ENCODE results near the gene MS4A10. TPM values are rescaled to one million over a fixed set of nuclear protein-coding genes. Genes with fewer than 3 reads are reported as not detected.

MS4A10 gene
- polyA plus RNA-seq, 2 donors, result not detected

- no peak overlapping the region for H3K4me3 ChIP-seq (ENCODE audit: low read depth in 1 of 2, low read length in 2 of 2)
- 74 to 75% methylated on average over 15 to 16 of the region's 16 CpGs for WGBS, 2 donors
- H3K27ac ChIP-seq (ENCODE audit: low read depth in 2 of 2, low read length in 1 of 2), result no peak overlapping the region
- no peaks in the 10 kb centered on the region for H3K36me3 ChIP-seq (ENCODE audit: control insufficient read depth in 2 of 2, insufficient read depth in 2 of 2, low read length in 1 of 2)
- H3K4me1 ChIP-seq (ENCODE audit: control insufficient read depth in 2 of 2, insufficient read depth in 2 of 2, low read length in 1 of 2), result peaks cover 0 to 5% of the 10 kb centered on the region in 2 donors
- no peaks in the 10 kb centered on the region for H3K27me3 ChIP-seq (ENCODE audit: control insufficient read depth in 1 of 2, insufficient read depth in 2 of 2, low read length in 2 of 2)
- peaks cover 0 to 2% of the 10 kb centered on the region in 2 donors for H3K9me3 ChIP-seq (ENCODE audit: control insufficient read depth in 2 of 2, insufficient read depth in 1 of 2, low read depth in 1 of 2, low read length in 1 of 2)
Observed at GRCh38 chr11:60771879-60772525, 13.1 kb upstream of the MS4A10 start.

- 92% methylated on average over 8 of the region's 8 CpGs for WGBS, 2 donors
Observed at GRCh38 chr11:60772666-60773065, 12.5 kb upstream of the MS4A10 start.

GRCh38 chr11:60774726-60775125, 10.4 kb upstream of the MS4A10 start:
- no peak overlapping the region for H3K27ac ChIP-seq (ENCODE audit: low read depth in 2 of 2, low read length in 1 of 2)
- H3K4me3 ChIP-seq (ENCODE audit: low read depth in 1 of 2, low read length in 2 of 2), result no peak overlapping the region
- H3K36me3 ChIP-seq (ENCODE audit: control insufficient read depth in 2 of 2, insufficient read depth in 2 of 2, low read length in 1 of 2), result no peaks in the 10 kb centered on the region
- no peaks in the 10 kb centered on the region for H3K9me3 ChIP-seq (ENCODE audit: control insufficient read depth in 2 of 2, insufficient read depth in 1 of 2, low read depth in 1 of 2, low read length in 1 of 2)
- WGBS, 2 donors, result 77 to 81% methylated on average over 13 of the region's 13 CpGs
- no peaks in the 10 kb centered on the region for H3K27me3 ChIP-seq (ENCODE audit: control insufficient read depth in 1 of 2, insufficient read depth in 2 of 2, low read length in 2 of 2)
- no peaks in the 10 kb centered on the region for H3K4me1 ChIP-seq (ENCODE audit: control insufficient read depth in 2 of 2, insufficient read depth in 2 of 2, low read length in 1 of 2)

More at GRCh38 chr11:60772666-60773065, 12.5 kb upstream of the MS4A10 start:
- no peak overlapping the region for H3K4me3 ChIP-seq (ENCODE audit: low read depth in 1 of 2, low read length in 2 of 2)
- H3K4me1 ChIP-seq (ENCODE audit: control insufficient read depth in 2 of 2, insufficient read depth in 2 of 2, low read length in 1 of 2), result peaks cover 0 to 3% of the 10 kb centered on the region in 2 donors
- H3K27ac ChIP-seq (ENCODE audit: low read depth in 2 of 2, low read length in 1 of 2), result no peak overlapping the region
- no peaks in the 10 kb centered on the region for H3K9me3 ChIP-seq (ENCODE audit: control insufficient read depth in 2 of 2, insufficient read depth in 1 of 2, low read depth in 1 of 2, low read length in 1 of 2)
- H3K36me3 ChIP-seq (ENCODE audit: control insufficient read depth in 2 of 2, insufficient read depth in 2 of 2, low read length in 1 of 2), result no peaks in the 10 kb centered on the region
- H3K27me3 ChIP-seq (ENCODE audit: control insufficient read depth in 1 of 2, insufficient read depth in 2 of 2, low read length in 2 of 2), result no peaks in the 10 kb centered on the region

GRCh38 chr11:60775420-60775961, 9.6 kb upstream of the MS4A10 start:
- H3K27ac ChIP-seq (ENCODE audit: low read depth in 2 of 2, low read length in 1 of 2), result no peak overlapping the region
- H3K27me3 ChIP-seq (ENCODE audit: control insufficient read depth in 1 of 2, insufficient read depth in 2 of 2, low read length in 2 of 2), result no peaks in the 10 kb centered on the region
- H3K9me3 ChIP-seq (ENCODE audit: control insufficient read depth in 2 of 2, insufficient read depth in 1 of 2, low read depth in 1 of 2, low read length in 1 of 2), result no peaks in the 10 kb centered on the region
- H3K36me3 ChIP-seq (ENCODE audit: control insufficient read depth in 2 of 2, insufficient read depth in 2 of 2, low read length in 1 of 2), result no peaks in the 10 kb centered on the region
- H3K4me3 ChIP-seq (ENCODE audit: low read depth in 1 of 2, low read length in 2 of 2), result no peak overlapping the region
- H3K4me1 ChIP-seq (ENCODE audit: control insufficient read depth in 2 of 2, insufficient read depth in 2 of 2, low read length in 1 of 2), result no peaks in the 10 kb centered on the region
- 11 to 12% methylated on average over 15 of the region's 15 CpGs for WGBS, 2 donors

GRCh38 chr11:60776167-60776566, 9.0 kb upstream of the MS4A10 start:
- WGBS, 2 donors, result 84 to 85% methylated on average over 4 of the region's 4 CpGs
- H3K4me1 ChIP-seq (ENCODE audit: control insufficient read depth in 2 of 2, insufficient read depth in 2 of 2, low read length in 1 of 2), result no peaks in the 10 kb centered on the region
- no peaks in the 10 kb centered on the region for H3K27me3 ChIP-seq (ENCODE audit: control insufficient read depth in 1 of 2, insufficient read depth in 2 of 2, low read length in 2 of 2)
- H3K36me3 ChIP-seq (ENCODE audit: control insufficient read depth in 2 of 2, insufficient read depth in 2 of 2, low read length in 1 of 2), result no peaks in the 10 kb centered on the region
- no peak overlapping the region for H3K4me3 ChIP-seq (ENCODE audit: low read depth in 1 of 2, low read length in 2 of 2)
- H3K9me3 ChIP-seq (ENCODE audit: control insufficient read depth in 2 of 2, insufficient read depth in 1 of 2, low read depth in 1 of 2, low read length in 1 of 2), result no peaks in the 10 kb centered on the region
- no peak overlapping the region for H3K27ac ChIP-seq (ENCODE audit: low read depth in 2 of 2, low read length in 1 of 2)

- H3K4me1 ChIP-seq (ENCODE audit: control insufficient read depth in 2 of 2, insufficient read depth in 2 of 2, low read length in 1 of 2), result no peaks in the 10 kb centered on the region
- no peaks in the 10 kb centered on the region for H3K9me3 ChIP-seq (ENCODE audit: control insufficient read depth in 2 of 2, insufficient read depth in 1 of 2, low read depth in 1 of 2, low read length in 1 of 2)
- no peak overlapping the region for H3K27ac ChIP-seq (ENCODE audit: low read depth in 2 of 2, low read length in 1 of 2)
- no peaks in the 10 kb centered on the region for H3K36me3 ChIP-seq (ENCODE audit: control insufficient read depth in 2 of 2, insufficient read depth in 2 of 2, low read length in 1 of 2)
- no peak overlapping the region for H3K4me3 ChIP-seq (ENCODE audit: low read depth in 1 of 2, low read length in 2 of 2)
- 39 to 43% methylated on average over 4 of the region's 4 CpGs for WGBS, 2 donors
- no peaks in the 10 kb centered on the region for H3K27me3 ChIP-seq (ENCODE audit: control insufficient read depth in 1 of 2, insufficient read depth in 2 of 2, low read length in 2 of 2)
Observed at GRCh38 chr11:60777106-60777505, 8.0 kb upstream of the MS4A10 start.

GRCh38 chr11:60777572-60777971, 7.6 kb upstream of the MS4A10 start:
- Histone ChIP-seq H3K27me3 (ENCODE audit: control insufficient read depth in 1 of 2, insufficient read depth in 2 of 2, low read length in 2 of 2) (no peaks in the 10 kb centered on the region), H3K4me1 (ENCODE audit: control insufficient read depth in 2 of 2, insufficient read depth in 2 of 2, low read length in 1 of 2) (no peaks in the 10 kb centered on the region), H3K36me3 (ENCODE audit: control insufficient read depth in 2 of 2, insufficient read depth in 2 of 2, low read length in 1 of 2) (no peaks in the 10 kb centered on the region), H3K9me3 (ENCODE audit: control insufficient read depth in 2 of 2, insufficient read depth in 1 of 2, low read depth in 1 of 2, low read length in 1 of 2) (no peaks in the 10 kb centered on the region), H3K27ac (ENCODE audit: low read depth in 2 of 2, low read length in 1 of 2) (no peak overlapping the region), H3K4me3 (ENCODE audit: low read depth in 1 of 2, low read length in 2 of 2) (no peak overlapping the region)
- 46 to 50% methylated on average over 2 of the region's 2 CpGs for WGBS, 2 donors

- Histone ChIP-seq H3K36me3 (ENCODE audit: control insufficient read depth in 2 of 2, insufficient read depth in 2 of 2, low read length in 1 of 2) (no peaks in the 10 kb centered on the region), H3K27ac (ENCODE audit: low read depth in 2 of 2, low read length in 1 of 2) (no peak overlapping the region)
- WGBS, 2 donors, result 83 to 88% methylated on average over 2 of the region's 2 CpGs
Observed at GRCh38 chr11:60780065-60780464, 5.1 kb upstream of the MS4A10 start.

GRCh38 chr11:60780774-60781173, 4.4 kb upstream of the MS4A10 start:
- no peak overlapping the region for H3K4me3 ChIP-seq (ENCODE audit: low read depth in 1 of 2, low read length in 2 of 2)
- no peaks in the 10 kb centered on the region for H3K4me1 ChIP-seq (ENCODE audit: control insufficient read depth in 2 of 2, insufficient read depth in 2 of 2, low read length in 1 of 2)

More at GRCh38 chr11:60780065-60780464, 5.1 kb upstream of the MS4A10 start:
- Histone ChIP-seq H3K9me3 (ENCODE audit: control insufficient read depth in 2 of 2, insufficient read depth in 1 of 2, low read depth in 1 of 2, low read length in 1 of 2) (no peaks in the 10 kb centered on the region), H3K27me3 (ENCODE audit: control insufficient read depth in 1 of 2, insufficient read depth in 2 of 2, low read length in 2 of 2) (no peaks in the 10 kb centered on the region), H3K4me1 (ENCODE audit: control insufficient read depth in 2 of 2, insufficient read depth in 2 of 2, low read length in 1 of 2) (no peaks in the 10 kb centered on the region), H3K4me3 (ENCODE audit: low read depth in 1 of 2, low read length in 2 of 2) (no peak overlapping the region)

More at GRCh38 chr11:60780774-60781173, 4.4 kb upstream of the MS4A10 start:
- Histone ChIP-seq H3K36me3 (ENCODE audit: control insufficient read depth in 2 of 2, insufficient read depth in 2 of 2, low read length in 1 of 2) (no peaks in the 10 kb centered on the region), H3K27ac (ENCODE audit: low read depth in 2 of 2, low read length in 1 of 2) (no peak overlapping the region), H3K9me3 (ENCODE audit: control insufficient read depth in 2 of 2, insufficient read depth in 1 of 2, low read depth in 1 of 2, low read length in 1 of 2) (no peaks in the 10 kb centered on the region), H3K27me3 (ENCODE audit: control insufficient read depth in 1 of 2, insufficient read depth in 2 of 2, low read length in 2 of 2) (no peaks in the 10 kb centered on the region)

All from esophagus (tissue), 2 donors.